Heart right ventricle (tissue), 16 donors: ENCODE measurements around the gene EMCN. TPM values are rescaled to one million over a fixed set of nuclear protein-coding genes. Genes with fewer than 3 reads are reported as not detected.

Source experiments
- ATAC-seq, 8 donors: fragments of 200-7000 bp; cut with Tn5 transposase; one replicate each; pipeline ENCODE4 v1.9.1; 2020; ENCODE audit warnings: mild to moderate bottlenecking in 8 of 8, moderate library complexity in 8 of 8, moderate number of reproducible peaks in 1 of 8
- DNase-seq, 2 donors: peaks; one replicate each; pipeline ENCODE4 v3.0.0-alpha.2; 2020
- H3K27ac ChIP-seq, 10 donors: fragments of 200-600 bp; sonication (generic) in 2 of 10; one replicate each; pipeline versions ENCODE4 v1.5.0 to v1.8.0; 2020 to 2022; ENCODE audit warnings: mild to moderate bottlenecking in 3 of 10
- H3K27me3 ChIP-seq, 7 donors: fragments of 200-600 bp; one replicate each; pipeline ENCODE4 v1.8.0; 2021 to 2022; ENCODE audit warnings: mild to moderate bottlenecking in 2 of 7
- H3K36me3 ChIP-seq, 9 donors: fragments of 200-600 bp; sonication (generic) in 1 of 9; one replicate each; pipeline versions ENCODE4 v1.5.0 to v1.8.0; 2020 to 2022; ENCODE audit warnings: mild to moderate bottlenecking in 2 of 9
- H3K4me1 ChIP-seq, 9 donors: fragments of 200-600 bp; sonication (generic) in 1 of 9; one replicate each; pipeline versions ENCODE4 v1.5.0 to v1.8.0; 2020 to 2022; ENCODE audit warnings: mild to moderate bottlenecking in 4 of 9
- H3K4me3 ChIP-seq, 10 donors: fragments of 200-600 bp; sonication (generic) in 2 of 10; one replicate each; pipeline versions ENCODE4 v1.5.0 to v1.8.0; 2020 to 2022; ENCODE audit warnings: mild to moderate bottlenecking in 7 of 10, moderate library complexity in 2 of 10
- H3K9me3 ChIP-seq, 11 donors: fragments of 200-600 bp in 10 of 11; sonication (generic) in 2 of 11; one replicate each; pipeline versions ENCODE4 v1.5.0 to v1.8.0; 2013 to 2022; ENCODE audit warnings: mild to moderate bottlenecking in 2 of 11, control low read depth in 1 of 11, moderate library complexity in 1 of 11
- CTCF ChIP-seq, 9 donors: fragments of 200-600 bp; sonication (generic) in 2 of 9; IDR thresholded peaks; one replicate each; pipeline versions ENCODE4 v1.5.0 to v1.8.0; 2021 to 2022; ENCODE audit warnings: antibody characterized with exemption in 9 of 9, mild to moderate bottlenecking in 5 of 9, moderate library complexity in 1 of 9
- WGBS, 2 donors: extraction: QIAGEN DNeasy Blood & Tissue Kit; methylation state at CpG; one replicate each; pipeline ENCODE4 v1.1.7; 2013; ENCODE audit warnings: inconsistent platforms in 1 of 2; 5-methylcytosine and 5-hydroxymethylcytosine counted together
- intact Hi-C, 10 donors: fragments of 100-400 bp; cut with DNase I; formaldehyde crosslinking; loops; one replicate each; pipeline versions ENCODE4 v1.11.1 to v1.14.2; 2022
- polyA plus RNA-seq, 2 donors: library from polyadenylated mRNA; stranded (reverse); fragments of 200-250 nt; gene quantifications; one replicate each; pipeline ENCODE4 v1.2.3, GENCODE V29; 2013
- total RNA-seq, 10 donors: library from RNA; stranded (reverse); fragmentation: NEBNext Ultra II Directional in 3 of 10; extraction: Animal tissue kit (Norgen Biotek cat#: 25700) in 3 of 10; gene quantifications; one replicate each; pipeline versions ENCODE4 v1.2.1 to v1.2.4, GENCODE V29; 2021 to 2023
- donor health status: Arrhythmogenic right ventricular cardiomyopathy.
- donor health status: ischemic (EF 13 %, LVEDD 7.1; RV severe dilation, severe dysfunction).
- donor health status: healthy with polysubstance abuse.
- donor health status: DM: no; HTN: yes; CAD: no.
- donor health status: DM: no; HTN: no; CAD: no.
- donor health status: ischemic (EF 25% LVEDD 6.9; RV normal size, moderate dysfunction).
- donor health status: ischemic (EF 25% LVEDD 5.7; RV mildly dilated, moderate dysfunction).
- donor health status: healthy.
- donor health status: DM: yes; HTN: yes; CAD: no.
- donor health status: Ischemic cardiomyopathy.
- donor health status: ischemic (EF 35%, LVEDD 5.7; RV mildly dilated, moderate dysfunction).
- donor health status: nonischemic (EF 11% LVEDD 7.7; RV severe dilation, severe dysfunction).
- donor health status: DM: yes; HTN: yes; CAD: no.
- donor health status: PGD.
- donor health status: ischemic (EF 29% LVEDD 5.4; RV normal size, mild dysfunction).
- donor health status: nonischemic (EF 23%, LVEDD 6.1; RV moderate dilation, normal function).

The EMCN gene
- total and polyA plus RNA-seq, 12 donors, result 14.8 to 49.0 (median 32.3) TPM

- no peak overlapping the region for H3K27ac ChIP-seq
- DNase-seq (no peak), ATAC-seq (no peak)
- WGBS, 2 donors, result 91% methylated on average over 5 of the region's 5 CpGs
- peaks cover 0 to 4% (median 0%) of the 10 kb centered on the region in 11 donors for H3K9me3 ChIP-seq
- intact Hi-C loops, result no loop called here
- peaks cover 0 to 82% (median 3%) of the 10 kb centered on the region in 9 donors for H3K36me3 ChIP-seq
- no peaks in the 10 kb centered on the region for H3K27me3 ChIP-seq
- H3K4me1 ChIP-seq, result peaks cover 0 to 6% (median 0%) of the 10 kb centered on the region in 9 donors
- H3K4me3 ChIP-seq, result no peak overlapping the region
- no peak for TF ChIP-seq CTCF (IDR thresholded peaks at IDR 0.05)
Observed at GRCh38 chr4:100461807-100462605, 55.8 kb downstream of the EMCN start.

GRCh38 chr4:100450449-100450848 lies 67.4 kb downstream of the EMCN start:
- Histone ChIP-seq H3K36me3 (peaks cover 0 to 37% (median 0%) of the 10 kb centered on the region in 9 donors), H3K9me3 (peaks cover 0 to 10% (median 0%) of the 10 kb centered on the region in 11 donors), H3K4me1 (no peaks in the 10 kb centered on the region), H3K27me3 (no peaks in the 10 kb centered on the region), H3K4me3 (no peak overlapping the region), H3K27ac (no peak overlapping the region)
- DNase-seq (no peak), ATAC-seq (no peak)
- 74 to 76% methylated on average over 2 of the region's 2 CpGs for WGBS, 2 donors
- intact Hi-C loops, result loop anchor here in 1 of 10 donors (10.0 kb wide), 1 partner anchor 144 kb away; no protein-coding TSS in a partner anchor
- TF ChIP-seq CTCF (IDR thresholded peaks at IDR 0.05), result no peak

- Histone ChIP-seq H3K4me3 (no peak overlapping the region), H3K9me3 (peaks cover 0 to 20% (median 3%) of the 10 kb centered on the region in 11 donors), H3K4me1 (peaks cover 0 to 18% (median 0%) of the 10 kb centered on the region in 9 donors), H3K36me3 (no peaks in the 10 kb centered on the region), H3K27me3 (no peaks in the 10 kb centered on the region), H3K27ac (no peak overlapping the region)
- TF ChIP-seq CTCF (IDR thresholded peaks at IDR 0.05), result no peak
- ATAC-seq (no peak), DNase-seq (no peak)
- intact Hi-C loops, result loop anchor here in 1 of 10 donors (5.0 kb wide), 1 partner anchor 306 kb away; no protein-coding TSS in a partner anchor
- 81 to 84% methylated on average over 1 of the region's 1 CpG for WGBS, 2 donors
Observed at GRCh38 chr4:100431416-100431815, 86.4 kb downstream of the EMCN start.

- DNase-seq (no peak), ATAC-seq (peak in 1 of 8 donors; percentile 57)
- no peaks in the 10 kb centered on the region for H3K36me3 ChIP-seq
- H3K9me3 ChIP-seq, result peaks cover 0 to 10% (median 0%) of the 10 kb centered on the region in 11 donors
- H3K4me1 ChIP-seq, result peaks cover 0 to 18% (median 0%) of the 10 kb centered on the region in 9 donors
- 73% methylated on average over 5 of the region's 5 CpGs for WGBS, 2 donors
- no peak overlapping the region for H3K27ac ChIP-seq
- no peak overlapping the region for H3K4me3 ChIP-seq
- TF ChIP-seq CTCF (IDR thresholded peaks at IDR 0.05), result no peak
- H3K27me3 ChIP-seq, result no peaks in the 10 kb centered on the region
- intact Hi-C loops, result loop anchor here in 1 of 10 donors (5.0 kb wide), 1 partner anchor 307 kb away; no protein-coding TSS in a partner anchor
Observed at GRCh38 chr4:100430451-100430850, 87.4 kb downstream of the EMCN start.
